C4-2B (cell line): ENCODE results near the gene RTBDN.

Experiments used
- ZFX ChIP-seq: fragments of 450-650 bp; IDR thresholded peaks from 2 replicates; pipeline ENCODE4 v1.6.1; 2017
- TF ChIP-seq, protein P1 (sequence below): fragments of 450-650 bp; conservative IDR thresholded peaks from 2 replicates; pipeline ENCODE4 v1.5.1; 2017; ENCODE audit warnings: mild to moderate bottlenecking

DNA sequence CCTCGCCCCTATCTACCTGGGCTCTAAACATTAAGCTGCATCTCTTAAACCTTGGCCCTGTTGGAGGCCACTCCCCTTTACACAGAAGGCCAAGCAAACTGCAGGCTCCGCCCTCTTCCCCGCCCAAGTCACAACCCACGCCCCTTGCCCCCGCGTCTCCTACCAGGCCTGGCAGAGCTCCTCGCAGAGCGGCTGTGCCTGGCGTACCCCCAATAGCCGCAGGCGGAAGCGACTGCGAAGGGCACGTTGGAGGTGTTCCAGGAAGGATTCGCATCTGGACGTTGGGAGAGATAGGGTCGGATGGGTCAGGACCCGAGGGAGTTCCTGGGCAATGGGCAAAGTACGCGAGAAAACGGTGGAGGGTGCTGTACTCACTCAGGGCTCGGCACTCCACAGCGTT, 5.9 kb downstream of the RTBDN start:
- TF ChIP-seq, protein P1, sequence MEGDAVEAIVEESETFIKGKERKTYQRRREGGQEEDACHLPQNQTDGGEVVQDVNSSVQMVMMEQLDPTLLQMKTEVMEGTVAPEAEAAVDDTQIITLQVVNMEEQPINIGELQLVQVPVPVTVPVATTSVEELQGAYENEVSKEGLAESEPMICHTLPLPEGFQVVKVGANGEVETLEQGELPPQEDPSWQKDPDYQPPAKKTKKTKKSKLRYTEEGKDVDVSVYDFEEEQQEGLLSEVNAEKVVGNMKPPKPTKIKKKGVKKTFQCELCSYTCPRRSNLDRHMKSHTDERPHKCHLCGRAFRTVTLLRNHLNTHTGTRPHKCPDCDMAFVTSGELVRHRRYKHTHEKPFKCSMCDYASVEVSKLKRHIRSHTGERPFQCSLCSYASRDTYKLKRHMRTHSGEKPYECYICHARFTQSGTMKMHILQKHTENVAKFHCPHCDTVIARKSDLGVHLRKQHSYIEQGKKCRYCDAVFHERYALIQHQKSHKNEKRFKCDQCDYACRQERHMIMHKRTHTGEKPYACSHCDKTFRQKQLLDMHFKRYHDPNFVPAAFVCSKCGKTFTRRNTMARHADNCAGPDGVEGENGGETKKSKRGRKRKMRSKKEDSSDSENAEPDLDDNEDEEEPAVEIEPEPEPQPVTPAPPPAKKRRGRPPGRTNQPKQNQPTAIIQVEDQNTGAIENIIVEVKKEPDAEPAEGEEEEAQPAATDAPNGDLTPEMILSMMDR, result no peak
- no peak for TF ChIP-seq ZFX
